GM18502 (cell line): Measurements from ENCODE around the gene ATXN2L.

Experiments used
- ATAC-seq: cut with Tn5 transposase; IDR thresholded peaks from one replicate; pipeline ENCODE4 v1.9.1; 2021; ENCODE audit warnings: mild to moderate bottlenecking; ENCODE audit not compliant: unreplicated experiment, poor library complexity

The ATXN2L gene

GRCh38 chr16:28836761-28837064 lies 13.9 kb downstream of the ATXN2L start:
- ATAC-seq: no peak

DNA sequence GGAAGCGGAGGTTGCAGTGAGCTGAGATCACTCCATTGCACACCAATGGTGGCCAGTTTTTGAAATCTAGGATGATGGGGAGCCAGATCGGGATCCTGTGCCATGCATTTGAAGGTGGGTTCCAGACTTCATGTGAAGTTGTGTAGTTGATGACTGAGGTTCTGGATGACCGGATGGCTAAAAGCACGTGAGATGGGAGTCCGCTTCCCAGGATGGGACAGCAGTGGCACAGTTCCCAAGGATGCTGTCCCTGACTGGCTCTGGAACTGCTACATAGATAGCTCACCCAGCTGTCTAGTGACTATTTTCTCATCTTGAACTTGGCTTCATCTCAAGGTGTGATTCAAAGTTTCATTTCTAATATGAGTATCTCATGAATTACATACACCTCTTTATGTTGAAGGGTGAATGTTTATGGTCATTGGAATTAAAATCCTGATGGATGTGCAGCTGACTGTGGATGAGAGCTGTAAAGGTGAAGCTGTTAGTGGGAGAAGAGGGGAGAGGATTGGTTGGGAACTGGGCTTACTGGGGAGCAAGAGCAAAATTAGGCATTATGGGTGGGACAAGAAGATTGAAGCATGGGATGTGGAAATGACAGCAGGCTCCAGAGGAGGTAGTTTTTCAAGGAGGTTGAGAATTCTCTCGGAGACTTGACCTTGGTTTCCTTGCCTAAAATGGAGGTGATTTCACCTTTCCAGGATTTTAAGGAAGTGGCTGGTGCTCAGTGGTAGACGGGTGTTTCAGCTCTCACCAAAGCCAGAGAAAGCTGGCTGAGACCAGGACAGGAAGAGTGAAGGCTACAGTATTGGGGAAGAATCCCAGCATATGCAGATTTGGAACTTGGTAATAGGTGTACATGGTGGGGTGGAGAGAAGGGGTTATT lies 15.1 kb downstream of the ATXN2L start:
- ATAC-seq: no peak

- ATAC-seq: no peak
These were observed 15.7 kb downstream of the ATXN2L start for GRCh38 chr16:28838558-28838918.

DNA sequence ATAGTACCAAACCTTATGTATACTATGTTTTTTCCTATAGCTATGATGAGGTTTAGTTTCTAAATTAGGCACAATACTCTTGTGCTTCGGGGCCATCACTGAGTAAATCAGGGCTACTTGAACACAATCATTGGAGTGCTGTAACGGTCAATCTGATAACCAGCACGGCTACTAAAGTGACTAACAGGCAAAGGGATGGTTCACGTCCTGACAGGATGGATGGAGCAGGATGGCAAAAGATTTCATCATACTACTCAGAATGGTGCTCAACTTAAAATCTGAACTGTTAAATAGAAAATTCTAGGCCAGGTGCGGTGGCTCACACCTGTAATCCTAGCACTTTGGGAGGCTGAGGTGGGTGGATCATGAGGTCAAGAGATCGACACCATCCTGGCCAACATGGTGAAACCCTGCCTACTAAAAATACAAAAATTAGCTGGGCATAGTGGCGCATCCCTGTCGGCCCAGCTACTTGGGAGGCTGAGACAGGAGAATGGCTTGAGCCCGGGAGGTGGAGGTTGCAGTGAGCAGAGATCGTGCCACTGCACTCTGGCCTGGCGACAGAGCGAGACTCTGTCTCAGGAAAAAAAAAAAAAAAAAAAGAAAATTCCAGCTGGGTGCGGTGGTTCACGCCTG lies 16.3 kb downstream of the ATXN2L start:
- ATAC-seq: no peak

- no peak for ATAC-seq
These were observed 17.1 kb downstream of the ATXN2L start for GRCh38 chr16:28839899-28840298.

GRCh38 chr16:28842696-28843095 lies 19.9 kb downstream of the ATXN2L start:
- ATAC-seq: no peak

- ATAC-seq: no peak
These were observed 21.0 kb downstream of the ATXN2L start for GRCh38 chr16:28843766-28844165.

DNA sequence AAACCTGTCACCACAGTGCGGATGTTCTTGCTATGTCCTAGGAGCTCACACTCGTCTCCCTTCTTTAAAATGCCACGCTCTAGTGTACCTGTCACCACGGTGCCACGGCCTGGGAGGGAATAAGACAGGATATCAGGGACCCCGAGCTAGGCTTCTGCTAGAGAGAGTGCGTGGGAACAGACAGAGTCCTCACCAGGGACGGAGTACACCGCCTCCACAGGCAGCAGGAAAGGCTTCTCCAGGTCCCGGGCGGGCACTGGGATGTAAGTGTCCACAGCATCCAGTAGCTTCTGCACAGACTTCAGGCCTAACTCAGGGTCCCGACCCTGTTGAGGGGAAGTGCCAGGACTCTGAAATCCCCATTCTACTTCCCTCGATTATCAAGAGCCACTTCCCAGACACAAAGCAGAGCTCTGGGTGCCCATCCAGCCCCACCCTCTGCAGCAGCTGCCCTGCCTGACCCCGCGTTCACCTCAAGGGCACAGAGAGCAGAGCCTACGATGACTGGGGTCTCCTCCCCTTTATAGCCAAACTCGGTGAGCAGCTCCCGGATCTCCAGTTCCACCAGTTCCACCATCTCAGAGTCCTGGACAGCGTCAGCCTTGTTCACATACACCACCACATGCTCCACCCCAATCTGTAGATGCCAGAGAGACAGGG lies 21.6 kb downstream of the ATXN2L start:
- ATAC-seq: no peak

DNA sequence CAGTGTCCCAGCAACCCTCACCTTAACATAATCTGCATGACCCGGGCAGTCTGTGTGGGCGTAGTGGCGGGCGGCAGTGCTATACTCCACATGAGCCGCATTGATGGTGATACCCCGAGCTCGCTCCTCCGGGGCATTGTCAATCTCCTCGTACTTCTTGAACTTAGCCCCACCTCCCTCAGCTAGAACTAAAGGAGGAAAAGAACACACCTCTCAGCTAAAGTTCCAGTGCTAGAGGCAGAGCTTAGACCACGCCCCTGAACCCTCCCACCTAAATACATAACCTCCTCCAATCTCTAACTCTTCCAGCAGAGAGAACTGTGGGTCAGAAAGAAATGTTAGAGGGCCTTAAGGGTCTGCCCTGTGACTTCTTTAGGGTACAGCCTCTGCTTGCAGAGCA lies 22.5 kb downstream of the ATXN2L start:
- no peak for ATAC-seq

- peak; percentile 16 for ATAC-seq
These were observed 22.9 kb downstream of the ATXN2L start for GRCh38 chr16:28845761-28846079.

DNA sequence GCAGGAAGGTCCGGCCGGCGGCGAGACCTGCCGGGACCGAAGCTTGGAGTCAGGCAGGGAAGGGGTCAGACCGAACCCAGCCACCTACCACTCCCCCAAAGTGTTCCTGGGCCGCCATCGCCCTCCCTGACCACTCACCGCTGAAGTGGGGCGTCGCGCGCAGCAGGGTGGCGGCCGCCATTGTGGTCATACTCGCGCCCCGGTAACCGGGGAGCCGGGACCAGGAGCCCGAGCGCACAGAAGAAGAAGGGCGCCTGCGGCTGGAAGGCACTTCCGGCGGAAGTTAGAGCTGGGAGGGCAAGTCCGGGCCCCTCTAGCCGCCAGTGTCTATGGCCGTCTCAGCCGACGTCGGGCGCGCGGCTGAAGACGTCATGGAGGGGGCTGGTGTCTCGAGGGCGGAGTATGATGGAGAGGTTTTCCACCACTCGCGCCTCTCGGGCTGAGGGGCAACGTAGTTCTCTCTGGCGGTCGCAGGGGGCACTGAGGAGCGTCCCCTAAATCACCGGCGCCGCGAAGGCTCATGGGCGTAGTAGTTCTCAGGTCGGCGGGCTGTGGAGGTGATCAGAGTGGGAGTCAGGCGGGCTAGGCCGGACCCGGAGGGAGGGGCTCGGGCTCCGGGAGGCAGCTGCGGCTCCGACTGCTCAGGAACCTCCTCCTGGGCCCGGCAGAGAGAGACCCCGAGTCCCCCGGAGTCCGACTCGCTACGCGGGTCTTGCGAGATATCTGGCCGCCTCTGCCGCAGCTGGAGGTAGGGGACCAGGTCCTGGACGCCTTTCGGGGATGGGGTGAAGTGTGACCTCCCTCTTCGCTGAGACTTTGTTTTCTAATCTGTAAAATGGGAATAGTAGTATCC lies 23.5 kb downstream of the ATXN2L start, which contains the start of gene TUFM:
TSS of gene TUFM (minus strand) at position 269 of the 853 bp plus-strand sequence. CDS start at position 190, 79 bp downstream.
- peak; percentile 88 for ATAC-seq

- no peak for ATAC-seq
These were observed 24.1 kb downstream of the ATXN2L start for GRCh38 chr16:28846933-28847273.

DNA sequence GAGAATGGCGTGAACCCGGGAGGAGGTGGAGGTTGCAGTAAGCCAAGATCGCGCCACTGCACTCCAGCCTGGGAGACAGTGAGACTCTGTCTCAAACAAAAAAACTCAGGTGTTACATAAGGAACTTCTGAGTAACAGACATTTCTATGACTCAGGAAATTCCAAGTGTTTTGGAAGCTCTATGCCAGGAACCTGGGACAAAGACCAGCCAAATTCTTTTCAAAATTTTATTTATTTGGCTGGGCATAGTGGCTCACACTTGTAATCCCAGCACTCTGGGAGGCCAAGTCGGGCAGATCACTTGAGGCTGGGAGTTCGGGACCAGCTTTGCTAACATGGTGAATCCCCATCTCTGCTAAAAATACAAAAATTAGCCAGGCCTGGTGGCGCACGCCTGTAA lies 35.6 kb downstream of the ATXN2L start:
- no peak for ATAC-seq

DNA sequence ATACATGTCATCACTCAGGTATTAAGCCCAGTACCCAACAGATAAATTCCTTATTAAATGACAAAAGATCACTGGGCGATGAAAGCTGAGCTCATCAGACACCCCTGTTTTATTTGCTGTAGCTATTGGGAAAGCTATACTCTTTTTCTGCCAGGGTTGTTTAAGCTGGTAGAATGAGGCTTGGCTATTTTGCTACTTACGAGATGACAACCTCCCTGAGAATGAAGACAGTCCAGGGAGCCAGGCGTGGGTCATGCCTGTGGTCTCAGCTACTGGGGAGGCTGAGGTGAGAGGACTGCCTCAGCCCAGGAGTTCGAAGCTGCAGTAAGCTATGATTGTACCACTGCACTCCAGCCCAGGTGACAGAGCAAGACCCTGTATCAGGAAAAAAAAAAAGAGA lies 36.5 kb downstream of the ATXN2L start:
- ATAC-seq: no peak

GRCh38 chr16:28863929-28864793 lies 41.4 kb downstream of the ATXN2L start:
- ATAC-seq: peak; percentile 1

DNA sequence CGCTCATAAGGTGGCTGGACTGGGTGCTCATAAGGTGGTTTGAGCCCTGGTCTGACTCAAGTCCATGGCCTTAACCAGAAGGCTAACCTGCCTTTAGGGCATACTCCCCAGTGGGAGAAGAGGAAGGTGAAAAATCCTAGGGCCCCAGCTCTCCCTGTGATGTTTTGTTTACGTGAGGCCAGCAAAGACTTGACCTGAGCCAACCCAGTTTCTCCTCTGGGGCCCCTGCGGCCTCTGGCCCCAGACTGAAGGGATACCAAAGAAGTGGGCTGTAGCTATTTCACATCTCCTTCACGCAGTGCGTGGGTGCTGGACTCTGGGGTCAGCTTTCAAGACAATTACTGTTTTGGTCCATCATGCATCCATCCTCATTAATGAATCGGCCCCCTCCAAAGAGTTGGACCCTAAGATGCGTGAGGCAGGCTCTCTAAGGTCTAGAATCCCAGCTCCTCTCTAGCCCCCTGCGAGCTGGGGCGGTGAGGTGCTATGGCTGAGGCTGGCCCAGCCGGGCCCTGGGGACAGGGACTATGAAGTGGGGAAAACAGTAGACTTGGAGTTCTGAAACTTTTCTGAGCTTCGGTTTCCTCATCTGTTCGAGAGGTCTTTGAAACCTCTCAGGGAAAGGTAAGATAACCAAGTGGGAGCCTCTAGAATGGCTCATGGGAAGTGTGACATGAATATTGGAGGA lies 42.3 kb downstream of the ATXN2L start:
- no peak for ATAC-seq

- no peak for ATAC-seq
These were observed 43.1 kb downstream of the ATXN2L start for GRCh38 chr16:28865722-28866453.

- no peak for ATAC-seq
These were observed 43.6 kb downstream of the ATXN2L start for GRCh38 chr16:28866454-28866804.

DNA sequence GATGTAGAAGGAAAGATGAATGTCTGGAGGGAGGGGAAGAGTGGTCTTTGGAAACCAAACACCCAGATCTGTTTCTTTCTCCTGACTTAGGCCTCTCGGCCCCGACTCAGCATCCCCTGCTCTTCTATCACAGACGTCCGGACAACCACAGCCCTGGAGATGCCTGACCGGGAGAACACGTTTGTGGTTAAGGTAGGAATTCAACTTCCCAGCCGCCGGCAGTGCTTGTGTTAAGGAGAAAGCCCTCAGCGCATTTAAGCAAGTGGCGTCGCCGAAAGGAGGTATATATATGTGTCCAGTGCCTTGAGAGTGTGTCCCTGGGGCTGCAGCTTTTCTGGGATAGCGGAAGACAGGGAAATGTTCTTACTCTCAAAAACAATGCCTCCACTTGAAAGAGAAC lies 44.4 kb downstream of the ATXN2L start:
- ATAC-seq: no peak
